H1 (cell line): Measurements from ENCODE around the gene PXN. TPM values are rescaled to one million over a fixed set of nuclear protein-coding genes. Genes with fewer than 3 reads are reported as not detected.

Experiments used
- CTCF ChIA-PET: fragments of 300-600 bp; sonication (Branson Sonifier 250); formaldehyde crosslinking; loops from one replicate; lab custom pipeline; 2021; ENCODE audit not compliant: partially characterized antibody; lab: Charles Lee
- POLR2A ChIA-PET: fragments of 300-600 bp; sonication (Branson Sonifier 250); formaldehyde crosslinking; loops from one replicate; lab custom pipeline; 2021; ENCODE audit warnings: inconsistent platforms; ENCODE audit not compliant: partially characterized antibody; lab: Charles Lee
- DNase-seq, 2 experiments: peaks; one replicate each; pipeline versions ENCODE4 v3.0.0 to v3.0.0-alpha.2; 2010 to 2022; ENCODE audit warnings: low spot score in 2 of 2, low read depth in 1 of 2, mixed read lengths in 1 of 2
- FAIRE-seq: peaks from 2 replicates; lab custom pipeline; 2011; peaks lifted over from hg19 to GRCh38; lab: Jason Lieb, UNC
- H2AFZ ChIP-seq: 2 replicates; pipeline ENCODE4 v1.8.1; 2012; ENCODE audit warnings: low read length, inconsistent platforms
- H2AK5ac ChIP-seq: 2 replicates; pipeline ENCODE4 v1.6.1; 2013; ENCODE audit warnings: low read depth, low read length
- H2BK120ac ChIP-seq: replicated peaks from 2 replicates; pipeline ENCODE3; 2013; ENCODE audit warnings: low read depth, low read length, inconsistent platforms
- H2BK12ac ChIP-seq: 2 replicates; pipeline ENCODE4 v1.6.1; 2013; ENCODE audit warnings: low read depth, low read length
- H2BK15ac ChIP-seq: 2 replicates; pipeline ENCODE4 v1.6.1; 2013; ENCODE audit warnings: low read length
- H2BK20ac ChIP-seq: 2 replicates; pipeline ENCODE4 v1.6.1; 2013; ENCODE audit warnings: low read length
- H2BK5ac ChIP-seq: 2 replicates; pipeline ENCODE4 v1.6.1; 2013; ENCODE audit warnings: low read depth, low read length
- H3K14ac ChIP-seq: 2 replicates; pipeline ENCODE4 v1.6.1; 2013; ENCODE audit warnings: inconsistent platforms; ENCODE audit not compliant: insufficient read length
- H3K18ac ChIP-seq: 2 replicates; pipeline ENCODE4 v1.6.1; 2013; ENCODE audit warnings: low read length; ENCODE audit errors: extremely low read depth
- H3K23ac ChIP-seq: 2 replicates; pipeline ENCODE4 v1.6.1; 2013; ENCODE audit warnings: inconsistent platforms; ENCODE audit not compliant: insufficient read length
- H3K23me2 ChIP-seq: 2 replicates; pipeline ENCODE4 v1.6.1; 2013; ENCODE audit warnings: low read depth, low read length
- H3K27ac ChIP-seq: 2 replicates; pipeline ENCODE4 v1.6.1; 2011; ENCODE audit warnings: low read depth, low read length, inconsistent platforms
- H3K27me3 ChIP-seq, 4 experiments: replicated peaks in 1 of 4; 1 replicate in 1 of 4; 2 replicates in 3 of 4; pipeline versions ENCODE4 v1.6.1 to v1.8.1; 2011 to 2013; ENCODE audit warnings: low read length in 3 of 4, mild to moderate bottlenecking in 3 of 4, inconsistent platforms in 2 of 4, mixed read lengths in 2 of 4, moderate library complexity in 1 of 4; ENCODE audit not compliant: control insufficient read depth in 3 of 4, insufficient read depth in 3 of 4; ENCODE audit errors: extremely low read depth in 1 of 4
- H3K36me3 ChIP-seq, 4 experiments: 2 replicates each; pipeline versions ENCODE4 v1.6.1 to v1.8.1; 2011 to 2013; ENCODE audit warnings: mild to moderate bottlenecking in 4 of 4, low read length in 3 of 4, moderate library complexity in 2 of 4, control low read depth in 1 of 4, inconsistent platforms in 1 of 4; ENCODE audit not compliant: insufficient read depth in 4 of 4, control insufficient read depth in 2 of 4
- H3K4ac ChIP-seq: replicated peaks from 2 replicates; pipeline ENCODE3; 2013; ENCODE audit warnings: low read length, low read depth, mixed read lengths, inconsistent platforms; ENCODE audit not compliant: insufficient read length
- H3K4me1 ChIP-seq, 4 experiments: replicated peaks in 1 of 4; 1 replicate in 1 of 4; 2 replicates in 3 of 4; pipeline versions ENCODE4 v1.6.1 to v1.8.1; 2011 to 2013; ENCODE audit warnings: low read length in 3 of 4, inconsistent platforms in 2 of 4, mixed read lengths in 1 of 4; ENCODE audit not compliant: insufficient read depth in 4 of 4, control insufficient read depth in 3 of 4
- H3K4me2 ChIP-seq, 2 experiments: 2 replicates each; pipeline versions ENCODE4 v1.6.1 to v1.8.1; 2011 to 2013; ENCODE audit warnings: low read depth in 2 of 2, low read length in 2 of 2, control low read depth in 1 of 2, inconsistent platforms in 1 of 2, mild to moderate bottlenecking in 1 of 2; ENCODE audit not compliant: insufficient read depth in 1 of 2
- H3K4me3 ChIP-seq, 4 experiments: fragments of 200-600, 300-600 bp in 1 of 4; sonication (generic), shearing (Covaris generic), sonication (Bioruptor Twin) in 1 of 4; 2 replicates each; pipeline versions ENCODE4 v1.5.1 to v1.8.1; 2011 to 2016; ENCODE audit warnings: low read length in 4 of 4, low read depth in 3 of 4, control low read depth in 2 of 4, inconsistent platforms in 2 of 4, mild to moderate bottlenecking in 2 of 4, mixed read lengths in 1 of 4, moderate library complexity in 1 of 4; ENCODE audit not compliant: insufficient read depth in 2 of 4; ENCODE audit errors: extremely low read depth in 1 of 4
- H3K56ac ChIP-seq: replicated peaks from 2 replicates; pipeline ENCODE3; 2013; ENCODE audit warnings: low read depth, mild to moderate bottlenecking, mixed read lengths, low read length, inconsistent platforms; ENCODE audit not compliant: insufficient read length
- H3K79me1 ChIP-seq: 2 replicates; pipeline ENCODE4 v1.6.1; 2013; ENCODE audit warnings: low read depth, low read length, control low read depth
- H3K79me2 ChIP-seq, 2 experiments: 2 replicates each; pipeline versions ENCODE4 v1.6.1 to v1.8.1; 2012 to 2013; ENCODE audit warnings: low read length in 2 of 2, mild to moderate bottlenecking in 2 of 2, inconsistent platforms in 1 of 2; ENCODE audit not compliant: insufficient read depth in 2 of 2, control insufficient read depth in 1 of 2
- H3K9ac ChIP-seq, 4 experiments: replicated peaks in 1 of 4; 1 replicate in 1 of 4; 2 replicates in 3 of 4; pipeline versions ENCODE4 v1.6.1 to v1.8.1; 2011 to 2013; ENCODE audit warnings: low read depth in 3 of 4, low read length in 3 of 4, control low read depth in 2 of 4, mild to moderate bottlenecking in 2 of 4, moderate library complexity in 2 of 4, inconsistent platforms in 1 of 4; ENCODE audit errors: extremely low read depth in 1 of 4
- H3K9me3 ChIP-seq, 2 experiments: 2 replicates each; pipeline versions ENCODE4 v1.6.1 to v1.8.1; 2012 to 2013; ENCODE audit warnings: mild to moderate bottlenecking in 2 of 2, moderate library complexity in 2 of 2, control low read depth in 1 of 2, inconsistent platforms in 1 of 2, low read depth in 1 of 2, low read length in 1 of 2, mixed read lengths in 1 of 2; ENCODE audit not compliant: insufficient read depth in 2 of 2
- H4K20me1 ChIP-seq, 2 experiments: replicated peaks in 1 of 2; 2 replicates each; pipeline versions ENCODE3 to v1.8.1; 2011 to 2013; ENCODE audit warnings: inconsistent platforms in 2 of 2, low read length in 2 of 2, mild to moderate bottlenecking in 1 of 2; ENCODE audit not compliant: insufficient read depth in 2 of 2, control insufficient read depth in 1 of 2
- H4K5ac ChIP-seq: 2 replicates; pipeline ENCODE4 v1.6.1; 2013; ENCODE audit warnings: low read length, low read depth, mixed read lengths, inconsistent platforms; ENCODE audit not compliant: insufficient read length
- H4K8ac ChIP-seq: 2 replicates; pipeline ENCODE4 v1.8.0; 2013; ENCODE audit warnings: mild to moderate bottlenecking, moderate library complexity, low read length, inconsistent platforms; ENCODE audit not compliant: insufficient read depth; ENCODE audit errors: extremely low read depth
- H4K91ac ChIP-seq: replicated peaks from 2 replicates; pipeline ENCODE3; 2013; ENCODE audit warnings: low read length, mixed read lengths, inconsistent platforms; ENCODE audit not compliant: insufficient read length
- EZH2 ChIP-seq: fragments of 200-600 bp; sonication (generic); IDR thresholded peaks from 2 replicates; pipeline ENCODE4 v1.7.1; 2012; ENCODE audit warnings: low read depth, mild to moderate bottlenecking, moderate library complexity, low read length, inconsistent platforms; ENCODE audit not compliant: severe bottlenecking
- SRF ChIP-seq: IDR thresholded peaks from 2 replicates; pipeline ENCODE4 v1.6.1; 2011; ENCODE audit warnings: mild to moderate bottlenecking, low read depth, low read length, moderate library complexity
- WGBS, 2 experiments: shearing (Covaris generic) in 1 of 2; methylation state at CpG; one replicate each; pipeline versions ENCODE4 v1.1.6 to v1.1.7; 2013 to 2015; ENCODE audit warnings: low lambda C conversion rate in 2 of 2, mixed read lengths in 2 of 2, inconsistent platforms in 1 of 2, low coverage in 1 of 2, missing lambda C conversion rate in 1 of 2; ENCODE audit not compliant: insufficient replicate concordance in 2 of 2, insufficient coverage in 1 of 2, insufficient read length in 1 of 2; ENCODE audit errors: extremely low coverage in 1 of 2, missing lambda C conversion rate in 1 of 2; 5-methylcytosine and 5-hydroxymethylcytosine counted together
- polyA plus RNA-seq, 7 experiments: library from polyadenylated mRNA; depleted of rRNA in 3 of 7; stranded (reverse) in 5 of 7; unstranded in 2 of 7; fragments of >200 nt in 5 of 7; fragments of 200-250 nt in 2 of 7; gene quantifications; 1 replicate in 5 of 7; 2 replicates in 1 of 7; 4 replicates in 1 of 7; pipeline versions ENCODE4 v1.2.1 to v1.2.3, GENCODE V29; 2011 to 2013; ENCODE audit warnings: missing spikeins in 2 of 7, mixed read lengths in 2 of 7
- total RNA-seq: library from RNA; stranded (reverse); fragmentation: NEBNext Ultra II Directional; extraction: Animal tissue kit (Norgen Biotek cat#: 25700); gene quantifications from 2 replicates; pipeline ENCODE4 v1.2.1, GENCODE V29; 2021

The PXN gene
- total and polyA plus RNA-seq, 2 of the 8 experiments (the other 6 are each of a cell fraction or from before 2014, with no cell fraction given) = 51.0 to 105 TPM

- Histone ChIP-seq H3K79me2 (peaks cover 35 to 79% of the 10 kb centered on the region in 2 experiments), H2BK15ac (no peak overlapping the region), H3K27me3 (no peaks in the 10 kb centered on the region), H4K5ac (no peak overlapping the region), H3K36me3 (no peaks in the 10 kb centered on the region), H2AK5ac (no peak overlapping the region), H2BK20ac (no peak overlapping the region), H3K4me2 (peak overlapping the region in 1 of 2 experiments; percentile 96; a peak in 2 of 4 replicates), H2AFZ (no peak overlapping the region), H2BK12ac (no peak overlapping the region), H4K8ac (no peak overlapping the region), H3K23me2 (peaks cover 8% of the 10 kb centered on the region; the same call in 1 of the 2 replicates), H3K9me3 (no peaks in the 10 kb centered on the region), H3K4me1 (peaks cover 19 to 39% (median 25%) of the 10 kb centered on the region in 4 experiments), H4K20me1 (peaks cover 8 to 18% of the 10 kb centered on the region in 2 experiments), H2BK120ac (no peak overlapping the region), H3K4me3 (no peak overlapping the region), H3K9ac (no peak overlapping the region), H2BK5ac (no peak overlapping the region; the same call in 1 of the 2 replicates), H3K18ac (no peak overlapping the region), H3K14ac (no peak overlapping the region), H3K79me1 (peaks cover 23% of the 10 kb centered on the region), H3K23ac (no peak overlapping the region), H4K91ac (no peak overlapping the region), H3K27ac (no peak overlapping the region), H3K56ac (no peak overlapping the region), H3K4ac (no peak overlapping the region)
- no peak for TF ChIP-seq EZH2
- no peak for TF ChIP-seq SRF
- POLR2A ChIA-PET = interaction anchor here (1.0 to 88.3 kb wide), 4 partner anchors 5 to 160 kb away, joined by 3 to 4270 read pairs (median 2136); partner anchors contain the start of genes GCN1, PXN, RNU4-1 and RNU4-2
- CTCF ChIA-PET = interaction anchor here (1.0 to 34.8 kb wide), 7 partner anchors 13 to 167 kb away, joined by 3 to 930 read pairs (median 5); partner anchors contain the start of genes RNU4-2 and SIRT4
- FAIRE-seq = no peak
- DNase-seq = no peak
- WGBS, 2 experiments = 93% methylated on average over 10 of the region's 10 CpGs; no CpG with 5 or more reads in 1 of the 2 experiments
Measured at GRCh38 chr12:120261951-120262851, 3.3 kb downstream of the PXN start.
